Naive thymus-derived CD4-positive, alpha-beta T cell (primary cell): Measurements from ENCODE around the gene TPPP. TPM values are rescaled to one million over a fixed set of nuclear protein-coding genes. Genes with fewer than 3 reads are reported as not detected.
"Not testable (repeated sequence)": the region's sequence is repeated elsewhere in the genome, so short reads cannot be mapped to it uniquely, and the experiment has no call there.

Source experiments
- ATAC-seq: fragments of 150-1000 bp; cut with Tn5 transposase; 2 replicates; pipeline ENCODE4 v1.10.0; 2021; ENCODE audit warnings: mild to moderate bottlenecking, moderate library complexity
- CTCF ChIA-PET: fragments of 350-600 bp; sonication (Branson Sonifier 250); formaldehyde crosslinking; loops from one replicate; lab custom pipeline; 2021; ENCODE audit warnings: antibody characterized with exemption; lab: Charles Lee
- POLR2A ChIA-PET: fragments of 350-600 bp; sonication (Branson Sonifier 250); formaldehyde crosslinking; loops from one replicate; lab custom pipeline; 2021; ENCODE audit warnings: antibody characterized with exemption, inconsistent platforms; lab: Charles Lee
- DNase-seq, 9 donors: peaks; one replicate each; pipeline versions ENCODE4 v3.0.0 to v3.0.0-alpha.2; 2020 to 2022; ENCODE audit warnings: mixed read lengths in 1 of 9
- H3K27ac ChIP-seq: one replicate; pipeline ENCODE4 v1.7.0; 2013; ENCODE audit warnings: mild to moderate bottlenecking, low read depth, low read length, moderate library complexity
- H3K27me3 ChIP-seq, 2 donors: one replicate each; pipeline ENCODE4 v1.7.0; 2013; ENCODE audit warnings: low read length in 2 of 2, mild to moderate bottlenecking in 2 of 2, moderate library complexity in 2 of 2; ENCODE audit not compliant: control insufficient read depth in 2 of 2, insufficient read depth in 2 of 2
- H3K36me3 ChIP-seq, 3 experiments: 1 replicate in 2 of 3; 2 replicates in 1 of 3; pipeline ENCODE4 v1.7.0; 2013; ENCODE audit warnings: low read length in 3 of 3, mild to moderate bottlenecking in 3 of 3, moderate library complexity in 1 of 3; ENCODE audit not compliant: insufficient read depth in 3 of 3, control insufficient read depth in 2 of 3
- H3K4me1 ChIP-seq, 2 donors: one replicate each; pipeline ENCODE4 v1.7.0; 2013; ENCODE audit warnings: low read length in 2 of 2, mild to moderate bottlenecking in 2 of 2, moderate library complexity in 1 of 2; ENCODE audit not compliant: control insufficient read depth in 2 of 2, insufficient read depth in 2 of 2
- H3K4me3 ChIP-seq: 2 replicates; pipeline ENCODE4 v1.7.0; 2013; ENCODE audit warnings: mild to moderate bottlenecking, low read length
- H3K9me3 ChIP-seq, 3 experiments: 1 replicate in 2 of 3; 2 replicates in 1 of 3; pipeline ENCODE4 v1.7.0; 2013; ENCODE audit warnings: low read length in 3 of 3; ENCODE audit not compliant: control insufficient read depth in 2 of 3
- H3K27ac Mint-ChIP-seq, 9 donors: one replicate each; pipeline ENCODE4 v1.8.0; 2020 to 2022; ENCODE audit warnings: mixed read lengths in 9 of 9, mild to moderate bottlenecking in 8 of 9, moderate library complexity in 5 of 9, inconsistent platforms in 2 of 9
- H3K27me3 Mint-ChIP-seq, 5 donors: one replicate each; pipeline ENCODE4 v1.8.0; 2021 to 2022; ENCODE audit warnings: mixed read lengths in 5 of 5, mild to moderate bottlenecking in 1 of 5
- H3K36me3 Mint-ChIP-seq, 5 donors: one replicate each; pipeline ENCODE4 v1.8.0; 2020 to 2022; ENCODE audit warnings: mixed read lengths in 5 of 5, mild to moderate bottlenecking in 3 of 5, inconsistent platforms in 1 of 5
- H3K4me1 Mint-ChIP-seq, 7 donors: one replicate each; pipeline ENCODE4 v1.8.0; 2020 to 2022; ENCODE audit warnings: mixed read lengths in 7 of 7, mild to moderate bottlenecking in 3 of 7, inconsistent platforms in 1 of 7
- H3K4me3 Mint-ChIP-seq, 10 donors: one replicate each; pipeline ENCODE4 v1.8.0; 2020 to 2022; ENCODE audit warnings: mild to moderate bottlenecking in 10 of 10, mixed read lengths in 10 of 10, moderate library complexity in 6 of 10, inconsistent platforms in 2 of 10
- H3K9me3 Mint-ChIP-seq, 11 donors: one replicate each; pipeline ENCODE4 v1.8.0; 2020 to 2022; ENCODE audit warnings: mixed read lengths in 11 of 11, mild to moderate bottlenecking in 4 of 11, inconsistent platforms in 1 of 11, moderate library complexity in 1 of 11
- intact Hi-C, 2 donors: fragments of 100-400 bp; cut with micrococcal nuclease; formaldehyde crosslinking; loops; one replicate each; pipeline ENCODE4 v1.15.1; 2023
- polyA plus RNA-seq, 2 donors: library from polyadenylated mRNA; unstranded; fragments of 300-500 nt; fragmentation: Illumina TruSeq; gene quantifications; one replicate each; pipeline ENCODE4 v1.2.3, GENCODE V29; 2021
- total RNA-seq, 6 experiments: library from RNA in 5 of 6; stranded (reverse) in 5 of 6; gene quantifications; 1 replicate in 5 of 6; 2 replicates in 1 of 6; pipeline ENCODE4 v1.2.3 and lab custom pipeline; 2021 to 2026

Gene TPPP
- total and polyA plus RNA-seq, 7 experiments from 2014 or later = 0.02 to 3.4 (median 0.14) TPM

- H3K4me3 ChIP-seq, intact Hi-C loops, ATAC-seq, H3K27ac Mint-ChIP-seq, H3K4me1 Mint-ChIP-seq, H3K4me1 ChIP-seq, POLR2A ChIA-PET, H3K27ac ChIP-seq, H3K36me3 ChIP-seq, H3K9me3 ChIP-seq, CTCF ChIA-PET, DNase-seq, H3K27me3 ChIP-seq, H3K4me3 Mint-ChIP-seq: not testable (repeated sequence)
- Mint-ChIP-seq H3K36me3 (peaks cover 0 to 12% (median under 1%) of the 10 kb centered on the region in 5 donors), H3K27me3 (peaks cover 5 to 43% (median 20%) of the 10 kb centered on the region in 5 donors), H3K9me3 (peaks cover 5 to 26% (median 12%) of the 10 kb centered on the region in 11 donors)
Observed at GRCh38 chr5:723865-724264, 30.7 kb upstream of the TPPP start.

- H3K4me3 ChIP-seq, H3K27me3 ChIP-seq, H3K4me3 Mint-ChIP-seq, H3K9me3 ChIP-seq, DNase-seq, CTCF ChIA-PET, POLR2A ChIA-PET, H3K27ac ChIP-seq, H3K27ac Mint-ChIP-seq, intact Hi-C loops, ATAC-seq, H3K36me3 ChIP-seq, H3K4me1 ChIP-seq, H3K4me1 Mint-ChIP-seq: not testable (repeated sequence)
- Mint-ChIP-seq H3K9me3 (peaks cover 9 to 31% (median 16%) of the 10 kb centered on the region in 11 donors), H3K36me3 (peaks cover 0 to 16% (median 5%) of the 10 kb centered on the region in 5 donors), H3K27me3 (peaks cover 5 to 48% (median 26%) of the 10 kb centered on the region in 5 donors)
Observed at GRCh38 chr5:723309-723708, 30.2 kb upstream of the TPPP start.

GRCh38 chr5:719379-719778, 26.2 kb upstream of the TPPP start:
- DNase-seq, H3K27ac ChIP-seq, ATAC-seq, POLR2A ChIA-PET, H3K27ac Mint-ChIP-seq, intact Hi-C loops, H3K27me3 ChIP-seq, H3K4me3 Mint-ChIP-seq, CTCF ChIA-PET, H3K4me3 ChIP-seq, H3K9me3 ChIP-seq, H3K4me1 Mint-ChIP-seq, H3K36me3 ChIP-seq, H3K4me1 ChIP-seq: not testable (repeated sequence)
- Mint-ChIP-seq H3K36me3 (peaks cover 5 to 28% (median 17%) of the 10 kb centered on the region in 5 donors), H3K9me3 (peaks cover 10 to 45% (median 23%) of the 10 kb centered on the region in 11 donors), H3K27me3 (peaks cover 10 to 60% (median 46%) of the 10 kb centered on the region in 5 donors)

- Mint-ChIP-seq H3K27me3 (peaks cover 10 to 58% (median 40%) of the 10 kb centered on the region in 5 donors), H3K27ac (no peak overlapping the region), H3K9me3 (peaks cover 10 to 45% (median 23%) of the 10 kb centered on the region in 11 donors), H3K4me3 (no peak overlapping the region), H3K4me1 (no peaks in the 10 kb centered on the region), H3K36me3 (peaks cover 5 to 28% (median 17%) of the 10 kb centered on the region in 5 donors)
- no peaks in the 10 kb centered on the region for H3K4me1 ChIP-seq
- intact Hi-C loops = no loop called here
- CTCF ChIA-PET = no interaction called here
- no peaks in the 10 kb centered on the region for H3K27me3 ChIP-seq
- H3K36me3 ChIP-seq = no peaks in the 10 kb centered on the region
- H3K27ac ChIP-seq = no peak overlapping the region
- no peak for DNase-seq
- no peak for ATAC-seq
- H3K9me3 ChIP-seq = peaks cover 0 to 6% (median 0%) of the 10 kb centered on the region in 3 experiments
- no peak overlapping the region for H3K4me3 ChIP-seq
- POLR2A ChIA-PET = no interaction called here
Observed at GRCh38 chr5:717143-717542, 24.0 kb upstream of the TPPP start.

GRCh38 chr5:716740-717139, 23.6 kb upstream of the TPPP start:
- H3K4me1 Mint-ChIP-seq, intact Hi-C loops, H3K4me1 ChIP-seq, H3K27me3 ChIP-seq, H3K36me3 ChIP-seq, H3K9me3 ChIP-seq, H3K4me3 ChIP-seq, POLR2A ChIA-PET, CTCF ChIA-PET, H3K27ac ChIP-seq, H3K4me3 Mint-ChIP-seq, H3K27ac Mint-ChIP-seq, DNase-seq, ATAC-seq: not testable (repeated sequence)
- Mint-ChIP-seq H3K27me3 (peaks cover 10 to 55% (median 39%) of the 10 kb centered on the region in 5 donors), H3K36me3 (peaks cover 5 to 28% (median 17%) of the 10 kb centered on the region in 5 donors), H3K9me3 (peaks cover 10 to 45% (median 23%) of the 10 kb centered on the region in 11 donors)

GRCh38 chr5:715636-716035, 22.5 kb upstream of the TPPP start:
- CTCF ChIA-PET, POLR2A ChIA-PET, H3K36me3 ChIP-seq, intact Hi-C loops, DNase-seq, H3K4me1 Mint-ChIP-seq, H3K27ac ChIP-seq, H3K27ac Mint-ChIP-seq, ATAC-seq, H3K4me3 Mint-ChIP-seq, H3K4me1 ChIP-seq, H3K4me3 ChIP-seq, H3K27me3 ChIP-seq, H3K9me3 ChIP-seq: not testable (repeated sequence)
- H3K36me3 Mint-ChIP-seq = peaks cover 5 to 28% (median 17%) of the 10 kb centered on the region in 5 donors
- peaks cover 10 to 35% (median 24%) of the 10 kb centered on the region in 11 donors for H3K9me3 Mint-ChIP-seq
- H3K27me3 Mint-ChIP-seq = peaks cover 12 to 59% (median 34%) of the 10 kb centered on the region in 5 donors
